GM12878 (cell line): Measurements from ENCODE around the gene CSRP2. TPM values are rescaled to one million over a fixed set of nuclear protein-coding genes. Genes with fewer than 3 reads are reported as not detected.

Source experiments
- ATAC-seq: fragments of 200-7000 bp; cut with Tn5 transposase; 3 replicates; pipeline ENCODE4 v1.9.1; 2020; ENCODE audit warnings: mild to moderate bottlenecking, moderate library complexity
- BruUV-seq: library from RNA; stranded (reverse); fragments of 400-500 nt; replicated peaks from 2 replicates; lab custom pipeline; 2021; lab: Mats Ljungman, UMichigan
- CTCF ChIA-PET: fragments of 300-600 bp; sonication (Branson Sonifier 250); formaldehyde crosslinking; extraction: SDS; loops from one replicate; lab custom pipeline; 2021; ENCODE audit warnings: inconsistent platforms; lab: Yijun Ruan, JAX
- POLR2A ChIA-PET: fragments of 350-600 bp; formaldehyde crosslinking; extraction: SDS; loops from one replicate; lab custom pipeline; 2021; ENCODE audit warnings: inconsistent platforms; lab: Charles Lee
- RAD21 ChIA-PET: fragments of 300-600 bp; sonication (Branson Sonifier 250); formaldehyde crosslinking; loops from one replicate; lab custom pipeline; 2023; ENCODE audit warnings: antibody characterized with exemption; ENCODE audit not compliant: unreplicated experiment; lab: Charles Lee
- SMC1A ChIA-PET: fragments of 300-600 bp; sonication (Branson Sonifier 250); formaldehyde crosslinking; loops from one replicate; lab custom pipeline; 2023; ENCODE audit not compliant: unreplicated experiment, uncharacterized antibody; lab: Charles Lee
- DNase-seq: peaks from one replicate; pipeline ENCODE4 v3.0.0-alpha.2; 2011; ENCODE audit warnings: low read depth, low spot score
- FAIRE-seq: peaks from 3 replicates; lab custom pipeline; 2011; peaks lifted over from hg19 to GRCh38; lab: Jason Lieb, UNC
- H2AFZ ChIP-seq: 2 replicates; pipeline ENCODE4 v1.6.0; 2011; ENCODE audit warnings: low read depth, low read length, control low read depth; ENCODE audit not compliant: control insufficient read depth
- H3K27ac ChIP-seq: 2 replicates; pipeline ENCODE4 v1.5.1; 2011; ENCODE audit warnings: control low read depth; ENCODE audit not compliant: control insufficient read depth, insufficient read depth
- H3K27me3 ChIP-seq, 2 experiments: replicated peaks in 1 of 2; 2 replicates each; pipeline versions ENCODE4 v1.6.0 to v1.6.1; 2011; ENCODE audit warnings: low read length in 1 of 2; ENCODE audit not compliant: control insufficient read depth in 2 of 2, insufficient read depth in 2 of 2
- H3K36me3 ChIP-seq, 2 experiments: 2 replicates each; pipeline ENCODE4 v1.5.1; 2011; ENCODE audit warnings: low read length in 1 of 2; ENCODE audit not compliant: control insufficient read depth in 2 of 2, insufficient read depth in 2 of 2
- H3K4me1 ChIP-seq: 2 replicates; pipeline ENCODE4 v1.6.1; 2011; ENCODE audit warnings: mild to moderate bottlenecking, low read length, moderate library complexity, mixed read lengths; ENCODE audit not compliant: control insufficient read depth, insufficient read depth
- H3K4me2 ChIP-seq: 2 replicates; pipeline ENCODE4 v1.6.0; 2011; ENCODE audit warnings: control low read depth; ENCODE audit not compliant: control insufficient read depth, insufficient read depth
- H3K4me3 ChIP-seq: fragments of 200-600 bp; sonication (generic); 2 replicates; pipeline ENCODE4 v1.5.1; 2016
- H3K79me2 ChIP-seq: 2 replicates; pipeline ENCODE4 v1.6.0; 2011; ENCODE audit warnings: low read length; ENCODE audit not compliant: control insufficient read depth, insufficient read depth
- H3K9ac ChIP-seq: 2 replicates; pipeline ENCODE4 v1.8.0; 2011; ENCODE audit warnings: low read length, control low read depth, mixed read lengths; ENCODE audit not compliant: control insufficient read depth, insufficient read depth
- H3K9me3 ChIP-seq: replicated peaks from 3 replicates; pipeline ENCODE4 v1.5.1; 2011; ENCODE audit warnings: mild to moderate bottlenecking, low read length; ENCODE audit not compliant: control insufficient read depth, insufficient read depth
- H4K20me1 ChIP-seq: 2 replicates; pipeline ENCODE4 v1.6.0; 2011; ENCODE audit not compliant: control insufficient read depth, insufficient read depth
- ATF3 ChIP-seq: IDR thresholded peaks from 2 replicates; pipeline ENCODE4 v1.6.1; 2011; ENCODE audit warnings: low read depth, mild to moderate bottlenecking, low read length, moderate library complexity, borderline replicate concordance; ENCODE audit errors: extremely low read depth
- BACH1 ChIP-seq: fragments of 450-650 bp; IDR thresholded peaks from 2 replicates; pipeline ENCODE4 v1.6.1; 2017; ENCODE audit warnings: mild to moderate bottlenecking, borderline replicate concordance
- CBX5 ChIP-seq: sonication (generic); IDR thresholded peaks from 2 replicates; pipeline ENCODE4 v1.6.1; 2016; ENCODE audit warnings: low read depth, moderate library complexity, mild to moderate bottlenecking, inconsistent platforms
- E4F1 ChIP-seq: fragments of 450-650 bp; IDR thresholded peaks from 2 replicates; pipeline ENCODE4 v1.6.1; 2018; ENCODE audit warnings: borderline replicate concordance, mild to moderate bottlenecking; ENCODE audit not compliant: partially characterized antibody
- EED ChIP-seq: sonication (generic); IDR thresholded peaks from 2 replicates; pipeline ENCODE4 v1.6.1; 2016; ENCODE audit warnings: antibody characterized with exemption, low read depth
- ELK1 ChIP-seq: IDR thresholded peaks from 2 replicates; pipeline ENCODE4 v1.6.1; 2012; ENCODE audit warnings: low read depth, low read length, improper control_type of control experiment
- EZH2 ChIP-seq: IDR thresholded peaks from 2 replicates; pipeline ENCODE4 v1.6.1; 2012; ENCODE audit warnings: low read depth, mild to moderate bottlenecking, control low read depth, inconsistent platforms, low read length, borderline replicate concordance; ENCODE audit not compliant: control insufficient read depth
- GATAD2B ChIP-seq: fragments of 450-650 bp; conservative IDR thresholded peaks from 2 replicates; pipeline ENCODE4 v1.6.1; 2017; ENCODE audit warnings: low read depth, mild to moderate bottlenecking, moderate library complexity
- HDGF ChIP-seq: fragments of 450-650 bp; IDR thresholded peaks from 2 replicates; pipeline ENCODE4 v1.6.1; 2016; ENCODE audit warnings: antibody characterized with exemption
- IKZF1 ChIP-seq: fragments of 450-650 bp; conservative IDR thresholded peaks from 2 replicates; pipeline ENCODE4 v1.6.1; 2017; ENCODE audit warnings: antibody characterized with exemption, mild to moderate bottlenecking
- IRF4 ChIP-seq: IDR thresholded peaks from 2 replicates; pipeline ENCODE4 v1.6.1; 2011; ENCODE audit warnings: low read depth, low read length
- MLLT1 ChIP-seq: fragments of 450-650 bp; IDR thresholded peaks from 2 replicates; pipeline ENCODE4 v1.6.1; 2016; ENCODE audit warnings: mild to moderate bottlenecking
- MTA2 ChIP-seq: fragments of 450-650 bp; IDR thresholded peaks from 2 replicates; pipeline ENCODE4 v1.6.1; 2016; ENCODE audit warnings: low read depth, mild to moderate bottlenecking, moderate library complexity
- MYC ChIP-seq: IDR thresholded peaks from 2 replicates; pipeline ENCODE4 v1.6.1; 2011; ENCODE audit warnings: mild to moderate bottlenecking, low read length, moderate library complexity, inconsistent platforms; ENCODE audit not compliant: insufficient read depth, insufficient replicate concordance, insufficient read length, severe bottlenecking
- NRF1 ChIP-seq: conservative IDR thresholded peaks from 2 replicates; pipeline ENCODE4 v1.6.1; 2011; ENCODE audit warnings: mild to moderate bottlenecking, low read depth, low read length, improper control_type of control experiment
- POLR2AphosphoS5 ChIP-seq: IDR thresholded peaks from 2 replicates; pipeline ENCODE4 v1.6.1; 2011; ENCODE audit warnings: mild to moderate bottlenecking, low read length, inconsistent platforms
- SREBF1 ChIP-seq: IDR thresholded peaks from 2 replicates; pipeline ENCODE4 v1.6.1; 2012; ENCODE audit warnings: mild to moderate bottlenecking, low read length
- STAT1 ChIP-seq: fragments of 450-650 bp; conservative IDR thresholded peaks from 2 replicates; pipeline ENCODE4 v1.6.1; 2014; ENCODE audit warnings: antibody characterized with exemption, mild to moderate bottlenecking
- ZBED1 ChIP-seq: IDR thresholded peaks from 2 replicates; pipeline ENCODE4 v1.6.1; 2016; ENCODE audit warnings: borderline replicate concordance
- WGBS: methylation state at CpG from one replicate; pipeline ENCODE4 v1.1.6; 2016; ENCODE audit warnings: low lambda C conversion rate; ENCODE audit not compliant: insufficient replicate concordance, insufficient coverage; ENCODE audit errors: missing lambda C conversion rate; 5-methylcytosine and 5-hydroxymethylcytosine counted together
- in situ Hi-C: fragments of 300-500 bp; cut with MboI; formaldehyde crosslinking; loops from 9 replicates; pipeline ENCODE4 v1.14.3; 2018; ENCODE audit warnings: mixed read lengths
- intact Hi-C: fragments of 100-400 bp; cut with micrococcal nuclease; formaldehyde crosslinking; loops from one replicate; pipeline ENCODE4 v1.14.2; 2022; ENCODE audit not compliant: unreplicated experiment
- polyA plus RNA-seq, 11 experiments: library from polyadenylated mRNA; depleted of rRNA in 4 of 11; unstranded in 6 of 11; stranded (reverse) in 5 of 11; fragments of >200 nt; fragmentation: Nextera tagmentation in 4 of 11; fragmentation: Illumina TruSeq in 1 of 11; extraction: Ambion mirVana in 4 of 11; extraction: Trizol in 1 of 11; gene quantifications; 1 replicate in 1 of 11; 2 replicates in 10 of 11; pipeline versions ENCODE4 v1.2.1 to v1.2.3, GENCODE V29; 2011 to 2016; ENCODE audit warnings: inconsistent platforms in 2 of 11, missing spikeins in 2 of 11, low read depth in 1 of 11
- total RNA-seq, 4 experiments: library from RNA; depleted of rRNA in 3 of 4; stranded (reverse); fragments of >200 nt in 3 of 4; fragmentation: Illumina TruSeq in 1 of 4; extraction: Trizol in 1 of 4; gene quantifications; 2 replicates each; pipeline versions ENCODE4 v1.2.1 to v1.2.3, GENCODE V29; 2013 to 2021

The CSRP2 gene
- total and polyA plus RNA-seq, 10 of the 15 experiments (the other 5 are each of a cell fraction or from before 2014, with no cell fraction given), result 0.08 to 1.6 (median 0.52) TPM

GRCh38 chr12:76915361-76916169, 36.7 kb upstream of the CSRP2 start:
- intact Hi-C loops (no loop called here), in situ Hi-C loops (no loop called here)
- no peak overlapping the region for H3K4me3 ChIP-seq
- no peak overlapping the region for H2AFZ ChIP-seq
- ChIA-PET CTCF (interaction anchor here (0.8 kb wide), 1 partner anchor 125 kb away, joined by 3 read pairs; no protein-coding TSS in a partner anchor), POLR2A (no interaction called here), SMC1A (interaction anchor here (0.9 to 1.1 kb wide), 2 partner anchors 17 to 25 kb away, joined by 3 read pairs; no protein-coding TSS in a partner anchor), RAD21 (interaction anchor here (1.6 kb wide), 1 partner anchor 95 kb away, joined by 6 read pairs; no protein-coding TSS in a partner anchor)
- no peak overlapping the region for H3K4me2 ChIP-seq
- H3K27ac ChIP-seq, result no peak overlapping the region
- FAIRE-seq, result no peak
- no peak for DNase-seq
- no peaks in the 10 kb centered on the region for H3K36me3 ChIP-seq
- H3K9me3 ChIP-seq, result no peaks in the 10 kb centered on the region
- H3K79me2 ChIP-seq, result no peaks in the 10 kb centered on the region
- no TSS peak for BruUV-seq
- H3K4me1 ChIP-seq, result no peaks in the 10 kb centered on the region
- H3K9ac ChIP-seq, result no peak overlapping the region
- H3K27me3 ChIP-seq, result no peaks in the 10 kb centered on the region
- no peaks in the 10 kb centered on the region for H4K20me1 ChIP-seq
- no peak for ATAC-seq
- 36% methylated on average over 6 of the region's 6 CpGs for WGBS
- TF ChIP-seq EZH2 (no peak), MTA2 (no peak), MYC (no peak), ELK1 (no peak), MLLT1 (no peak), STAT1 (no peak), ZBED1 (no peak), EED (no peak), CBX5 (no peak), IKZF1 (no peak), IRF4 (no peak), E4F1 (no peak), NRF1 (no peak), GATAD2B (no peak), SREBF1 (no peak), BACH1 (no peak), ATF3 (no peak), POLR2AphosphoS5 (no peak), HDGF (no peak)
